SK-N-SH (cell line): ENCODE data around the gene MSMP.

Experiments used
- CTCF ChIP-seq: fragments of 200-600 bp; sonication (generic); IDR thresholded peaks from 2 replicates; pipeline ENCODE4 v1.6.1; 2017; ENCODE audit warnings: antibody characterized with exemption, mild to moderate bottlenecking, moderate library complexity
- EP300 ChIP-seq, 2 experiments: IDR thresholded peaks; 2 replicates each; pipeline versions ENCODE4 v1.4.0 to v1.6.1; 2012; ENCODE audit warnings: borderline replicate concordance in 1 of 2, low read depth in 1 of 2, low read length in 1 of 2
- FOSL2 ChIP-seq: IDR thresholded peaks from 2 replicates; pipeline ENCODE4 v1.4.0; 2012; ENCODE audit warnings: low read depth, mild to moderate bottlenecking, moderate library complexity, borderline replicate concordance
- MAX ChIP-seq: IDR thresholded peaks from 2 replicates; pipeline ENCODE4 v1.4.0; 2012; ENCODE audit warnings: low read depth
- POLR2AphosphoS5 ChIP-seq: IDR thresholded peaks from 2 replicates; pipeline ENCODE4 v1.6.1; 2012; ENCODE audit warnings: low read depth, low read length
- RCOR1 ChIP-seq: fragments of 150-350 bp; IDR thresholded peaks from 2 replicates; pipeline ENCODE4 v1.6.1; 2017; ENCODE audit warnings: antibody characterized with exemption, low read length
- RFX5 ChIP-seq: IDR thresholded peaks from 2 replicates; pipeline ENCODE4 v1.6.1; 2012; ENCODE audit warnings: mild to moderate bottlenecking, improper control_type of control experiment, low read length
- SIN3A ChIP-seq: IDR thresholded peaks from 2 replicates; pipeline ENCODE4 v1.6.1; 2012; ENCODE audit warnings: low read depth, mild to moderate bottlenecking, low read length, moderate library complexity, borderline replicate concordance
- TAF1 ChIP-seq: IDR thresholded peaks from 2 replicates; pipeline ENCODE4 v1.6.1; 2012; ENCODE audit warnings: low read depth, mild to moderate bottlenecking, low read length, moderate library complexity, borderline replicate concordance
- USF2 ChIP-seq: fragments of 150-350 bp; IDR thresholded peaks from 2 replicates; pipeline ENCODE4 v1.6.1; 2017; ENCODE audit warnings: antibody characterized with exemption, low read length, low read depth, borderline replicate concordance
- YY1 ChIP-seq: IDR thresholded peaks from 2 replicates; pipeline ENCODE4 v1.4.0; 2012; ENCODE audit warnings: low read depth, mild to moderate bottlenecking

- TF ChIP-seq CTCF (no peak), RFX5 (no peak), SIN3A (no peak), USF2 (no peak), MAX (no peak), POLR2AphosphoS5 (no peak), YY1 (no peak), TAF1 (no peak), EP300 (IDR thresholded peaks at IDR 0.05; ENCODE audit: borderline replicate concordance in 1 of 2, low read depth in 1 of 2, low read length in 1 of 2) (no peak), FOSL2 (no peak), RCOR1 (no peak)
Observed at GRCh38 chr9:35714579-35715252, 39.4 kb downstream of the MSMP start.
